GM18526 (cell line): ENCODE results near the gene AHDC1.
A peak's percentile ranks its signal among the peaks of the same experiment; 100 is the strongest.

Experiments
- POLR2A ChIP-seq: IDR thresholded peaks from 3 replicates; pipeline ENCODE4 v1.6.1; 2011; ENCODE audit not compliant: insufficient read length; ENCODE audit errors: extremely low read depth

Gene AHDC1

GRCh38 chr1:27634985-27635367, 31.0 kb upstream of the AHDC1 start, which contains the start of gene FGR:
Gene FGR (minus strand): TSS chr1:27635185. CDS start chr1:27623916, 11,269 bp downstream.
- TF ChIP-seq POLR2A, result no peak

DNA sequence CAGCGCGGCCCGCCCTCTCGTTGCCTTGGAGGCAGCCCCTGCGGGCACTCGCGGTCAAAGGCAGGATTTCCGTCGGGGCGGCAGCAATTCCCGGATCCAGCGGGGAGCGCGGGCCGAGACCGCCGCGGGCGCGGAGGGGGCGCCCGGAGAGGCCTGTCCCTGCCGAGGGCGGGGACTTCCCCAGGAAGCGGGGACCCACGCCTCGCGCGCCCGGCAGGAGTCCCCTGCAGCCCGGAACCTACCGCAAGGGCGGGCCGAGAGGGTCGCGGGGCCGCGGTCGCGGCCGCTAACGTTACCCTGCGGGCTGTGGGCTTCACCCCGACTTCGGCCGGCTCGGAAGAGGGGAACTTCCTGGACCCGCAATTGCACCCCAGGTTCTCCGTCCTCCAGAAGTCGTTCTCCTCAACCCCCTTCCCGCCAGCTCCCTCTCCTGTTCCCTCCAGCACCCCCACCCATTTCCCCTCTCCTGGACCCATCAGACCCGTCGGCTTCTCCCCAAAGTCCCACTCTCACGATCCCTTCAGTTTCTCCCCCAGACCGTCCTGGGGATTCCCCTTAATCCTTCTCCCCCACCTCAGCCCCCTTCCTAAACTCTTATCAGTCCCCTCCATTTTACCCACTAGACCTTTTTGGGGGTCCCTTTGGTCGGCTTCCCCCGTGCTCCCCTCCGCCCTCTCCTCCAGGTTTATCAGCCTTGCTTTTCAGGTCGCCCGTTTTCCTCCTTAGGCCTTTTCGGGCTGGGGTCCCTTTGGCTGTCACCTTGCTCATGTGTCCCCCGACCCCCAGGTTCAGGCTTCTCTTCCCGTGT, 30.4 kb upstream of the AHDC1 start:
- TF ChIP-seq POLR2A, result peak; percentile 28

- no peak for TF ChIP-seq POLR2A
Observed at GRCh38 chr1:27633640-27634176, 29.8 kb upstream of the AHDC1 start.

GRCh38 chr1:27633298-27633610, 29.3 kb upstream of the AHDC1 start:
- TF ChIP-seq POLR2A, result no peak

DNA sequence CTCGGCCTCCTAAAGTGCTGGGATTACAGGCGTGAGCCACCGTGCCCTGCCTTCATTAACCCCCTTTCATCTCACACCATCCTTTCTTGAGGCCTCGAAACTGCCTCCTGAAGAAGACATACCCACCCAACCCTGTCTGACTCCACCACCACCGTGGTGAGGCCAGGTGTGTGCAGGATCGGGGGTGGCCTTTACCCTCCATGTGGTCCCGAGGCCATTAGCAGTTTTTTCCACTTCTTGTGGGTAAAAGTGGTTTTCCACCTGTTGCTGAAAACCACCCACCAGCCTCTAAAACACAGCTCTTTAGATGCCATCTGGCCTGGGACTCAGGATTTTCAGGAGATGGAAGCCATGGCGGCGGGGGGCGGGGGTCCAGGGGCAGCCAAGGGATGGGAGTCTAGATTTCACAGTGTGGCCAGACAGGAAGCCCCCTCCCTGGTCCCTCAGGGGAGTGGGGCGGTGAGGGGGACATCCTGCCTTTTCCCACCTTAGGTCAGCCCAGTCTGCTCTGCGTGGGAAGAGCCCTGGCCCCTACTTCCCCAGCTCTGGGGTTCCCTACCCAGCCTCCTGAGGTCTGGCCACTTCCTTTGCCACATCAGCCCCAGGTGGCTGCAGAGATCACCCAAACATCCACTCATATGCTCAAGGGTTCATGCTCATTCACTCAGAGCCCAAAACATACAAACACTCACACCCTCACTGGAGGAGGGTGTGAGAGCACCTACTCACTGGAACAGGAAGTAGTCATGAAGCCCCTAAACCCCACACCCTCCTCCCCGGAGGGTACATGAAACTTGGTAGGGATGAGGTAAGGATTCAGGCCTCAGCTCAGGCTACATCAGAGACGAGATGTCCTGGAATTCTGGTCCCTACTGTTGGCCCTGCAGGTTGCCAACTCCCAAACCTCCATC, 28.7 kb upstream of the AHDC1 start:
- peak; percentile 26 for TF ChIP-seq POLR2A

- TF ChIP-seq POLR2A, result no peak
Observed at GRCh38 chr1:27630859-27631491, 27.0 kb upstream of the AHDC1 start.

- no peak for TF ChIP-seq POLR2A
Observed at GRCh38 chr1:27628712-27629111, 24.8 kb upstream of the AHDC1 start.

DNA sequence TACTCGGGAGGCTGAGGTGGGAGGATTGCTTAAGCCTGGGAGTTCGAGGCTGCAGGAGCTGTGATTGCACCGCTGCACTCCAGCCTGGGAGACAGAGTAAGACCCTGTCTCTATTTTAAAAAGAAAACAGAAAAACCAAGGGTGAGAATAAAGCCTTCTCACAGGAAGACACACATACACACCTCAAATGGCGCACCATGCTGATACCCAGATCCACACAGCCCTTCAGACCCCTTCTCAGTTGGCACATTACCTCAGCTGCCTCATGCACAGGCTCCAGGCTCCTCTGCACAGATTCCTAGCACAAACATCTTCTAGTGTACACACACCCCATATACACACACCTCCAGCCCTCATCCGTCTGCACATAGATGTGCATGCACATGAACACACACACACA, 23.1 kb upstream of the AHDC1 start:
- TF ChIP-seq POLR2A, result no peak

DNA sequence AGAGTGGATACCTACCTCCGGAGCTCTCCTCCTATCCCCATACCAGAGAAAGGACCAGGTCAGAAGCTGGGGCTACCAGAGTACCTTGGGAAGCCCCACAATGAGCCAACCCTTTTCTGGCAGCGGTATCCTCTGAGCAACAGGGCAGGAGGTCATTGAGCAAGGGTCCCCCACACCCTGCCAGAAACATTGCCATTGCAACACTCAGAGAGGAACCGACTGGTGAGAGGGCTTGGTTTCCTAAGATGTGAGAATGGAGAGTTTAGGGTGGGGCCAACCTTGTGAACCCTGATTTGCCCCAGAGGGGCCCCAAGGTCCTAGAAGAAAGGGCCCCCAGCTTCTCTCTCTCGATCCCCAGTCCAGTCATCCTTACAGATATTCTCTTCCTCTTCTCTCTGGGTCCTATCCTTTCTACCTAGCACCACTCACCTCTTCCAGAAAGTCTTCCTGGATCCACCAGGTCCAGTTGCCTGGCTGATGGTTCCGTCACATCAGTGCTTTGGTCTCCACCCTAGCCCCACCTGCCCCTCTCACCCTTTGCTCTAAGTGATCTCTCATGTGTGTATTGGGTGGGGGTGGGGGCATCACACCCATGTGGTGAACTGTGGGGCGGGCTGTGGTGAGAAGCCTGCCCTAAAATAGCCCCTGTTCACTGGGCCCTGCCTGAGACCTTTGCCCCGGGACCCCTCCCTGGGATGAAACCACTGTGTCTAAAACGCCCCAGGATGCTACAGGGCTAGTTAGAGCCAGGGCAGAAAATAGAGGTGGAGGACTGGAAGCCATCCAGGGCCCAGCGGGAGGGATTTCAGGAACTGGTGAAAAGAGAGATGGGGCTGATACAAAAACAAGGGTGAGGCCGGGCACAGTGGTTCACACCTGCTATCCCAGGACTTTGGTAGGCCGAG, 22.3 kb upstream of the AHDC1 start:
- TF ChIP-seq POLR2A, result peak; percentile 39

DNA sequence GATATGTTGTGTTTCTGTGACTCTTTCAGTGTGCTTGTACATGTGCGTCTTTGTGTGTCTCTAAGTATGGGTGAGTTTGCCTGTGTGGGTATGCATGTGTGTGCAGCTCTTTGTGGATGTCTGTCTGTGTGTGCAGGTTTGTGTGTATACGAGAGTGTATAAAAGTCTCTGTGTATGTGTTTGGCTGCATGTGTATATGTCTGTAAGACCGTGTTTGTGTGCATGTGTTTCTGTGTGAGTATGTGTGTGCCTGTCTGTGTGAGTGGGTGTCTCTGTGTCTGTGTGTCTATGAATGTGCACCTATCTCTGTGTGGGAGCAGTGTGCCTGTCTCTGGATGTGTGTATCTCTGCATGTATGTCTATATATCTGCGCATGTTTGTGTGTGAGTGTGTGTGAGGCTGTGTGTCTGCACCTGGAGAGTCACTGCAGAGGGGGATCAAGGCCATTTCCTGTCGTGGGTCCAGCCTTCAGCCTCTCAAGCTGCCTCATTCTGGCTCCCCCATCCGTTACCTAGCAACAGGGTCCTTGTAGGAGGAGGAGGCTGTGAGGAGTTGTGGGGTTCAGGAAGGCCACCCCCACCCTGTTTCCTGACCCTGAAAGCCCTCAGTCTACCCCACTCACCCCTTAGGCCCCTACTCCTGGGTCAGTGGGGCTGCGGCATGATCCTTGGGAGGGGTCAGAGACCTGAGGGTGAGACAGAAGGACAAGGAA, 20.7 kb upstream of the AHDC1 start:
- peak; percentile 24 for TF ChIP-seq POLR2A

- TF ChIP-seq POLR2A, result no peak
Observed at GRCh38 chr1:27623327-27624212, 19.6 kb upstream of the AHDC1 start.

GRCh38 chr1:27622828-27623227, 18.9 kb upstream of the AHDC1 start:
- no peak for TF ChIP-seq POLR2A
